Smooth muscle cell (in vitro differentiated cells): ENCODE results near the gene ADGRF4. TPM values are rescaled to one million over a fixed set of nuclear protein-coding genes. Genes with fewer than 3 reads are reported as not detected.

Experiments used
- DNase-seq: peaks from one replicate; lab custom pipeline; 2025; ENCODE audit not compliant: unreplicated experiment; lab: John Stamatoyannopoulos, UW
- H2AFZ ChIP-seq: fragments of 200-600 bp; sonication (generic); 2 replicates; pipeline ENCODE4 v1.6.0; 2016; ENCODE audit warnings: antibody characterized with exemption, low read depth, mild to moderate bottlenecking
- H3F3A ChIP-seq: fragments of 200-600 bp; sonication (generic); 2 replicates; pipeline ENCODE4 v1.6.0; 2017; ENCODE audit warnings: antibody characterized with exemption, low read depth
- H3K27ac ChIP-seq: fragments of 200-600 bp; sonication (generic); 2 replicates; pipeline ENCODE4 v1.5.1; 2016; ENCODE audit warnings: low read depth, mild to moderate bottlenecking
- H3K27me3 ChIP-seq: fragments of 200-600 bp; sonication (generic); 2 replicates; pipeline ENCODE4 v1.6.1; 2016; ENCODE audit warnings: low read depth, mild to moderate bottlenecking
- H3K36me3 ChIP-seq: fragments of 200-600 bp; sonication (generic); 2 replicates; pipeline ENCODE4 v1.5.1; 2016; ENCODE audit warnings: low read depth
- H3K4me1 ChIP-seq: fragments of 200-600 bp; sonication (generic); 2 replicates; pipeline ENCODE4 v1.5.1; 2016; ENCODE audit warnings: low read depth
- H3K4me2 ChIP-seq: fragments of 200-600 bp; sonication (generic); 2 replicates; pipeline ENCODE4 v1.6.0; 2016; ENCODE audit warnings: mild to moderate bottlenecking
- H3K4me3 ChIP-seq: fragments of 200-600 bp; sonication (generic); 2 replicates; pipeline ENCODE4 v1.5.1; 2016; ENCODE audit warnings: mild to moderate bottlenecking
- H3K79me2 ChIP-seq: fragments of 200-600 bp; sonication (generic); 2 replicates; pipeline ENCODE4 v1.6.0; 2016; ENCODE audit warnings: low read depth, mild to moderate bottlenecking
- H3K9ac ChIP-seq: fragments of 200-600 bp; sonication (generic); 2 replicates; pipeline ENCODE4 v1.6.0; 2016; ENCODE audit warnings: low read depth
- H3K9me3 ChIP-seq: fragments of 200-600 bp; sonication (generic); replicated peaks from 2 replicates; pipeline ENCODE4 v1.5.1; 2016; ENCODE audit warnings: low read depth
- H4K20me1 ChIP-seq: fragments of 200-600 bp; sonication (generic); 2 replicates; pipeline ENCODE4 v1.6.0; 2016; ENCODE audit warnings: low read depth
- CTCF ChIP-seq: fragments of 200-600 bp; sonication (generic); IDR thresholded peaks from 2 replicates; pipeline ENCODE4 v1.5.1; 2017; ENCODE audit warnings: borderline replicate concordance, mild to moderate bottlenecking, antibody characterized with exemption; ENCODE audit not compliant: insufficient read depth, poor library complexity, severe bottlenecking
- WGBS: methylation state at CpG from one replicate; pipeline ENCODE4 v1.1.7; 2016; ENCODE audit warnings: low lambda C conversion rate; 5-methylcytosine and 5-hydroxymethylcytosine counted together
- polyA plus RNA-seq: library from polyadenylated mRNA; unstranded; fragments of >200 nt; fragmentation: Nextera tagmentation; extraction: Ambion mirVana; gene quantifications from 2 replicates; pipeline ENCODE4 v1.2.1, GENCODE V29; 2016
- total RNA-seq: library from RNA; depleted of rRNA; stranded (reverse); fragments of >200 nt; gene quantifications from 2 replicates; pipeline ENCODE4 v1.2.3, GENCODE V29; 2014

Gene ADGRF4
- total and polyA plus RNA-seq, 2 experiments from 2014 or later: 1.5 to 10.6 TPM

GRCh38 chr6:47752801-47753200 is 54.4 kb downstream of the ADGRF4 start:
- H3F3A ChIP-seq: no peaks in the 10 kb centered on the region
- TF ChIP-seq CTCF: no peak
- no peak for DNase-seq
- H3K4me3 ChIP-seq: no peak overlapping the region
- no peaks in the 10 kb centered on the region for H3K79me2 ChIP-seq
- no peaks in the 10 kb centered on the region for H4K20me1 ChIP-seq
- no peak overlapping the region for H2AFZ ChIP-seq
- no peaks in the 10 kb centered on the region for H3K4me1 ChIP-seq
- WGBS: 75% methylated on average over 1 of the region's 1 CpG
- H3K9me3 ChIP-seq: no peaks in the 10 kb centered on the region
- H3K27me3 ChIP-seq: no peaks in the 10 kb centered on the region
- H3K27ac ChIP-seq: no peak overlapping the region
- no peak overlapping the region for H3K9ac ChIP-seq
- H3K36me3 ChIP-seq: no peaks in the 10 kb centered on the region
- H3K4me2 ChIP-seq: no peak overlapping the region

GRCh38 chr6:47759364-47759763 is 61.0 kb downstream of the ADGRF4 start:
- Histone ChIP-seq H3K27ac (no peak overlapping the region), H3K4me2 (no peak overlapping the region), H3F3A (no peaks in the 10 kb centered on the region), H3K4me1 (no peaks in the 10 kb centered on the region), H4K20me1 (no peaks in the 10 kb centered on the region), H2AFZ (no peak overlapping the region), H3K79me2 (no peaks in the 10 kb centered on the region), H3K9ac (no peak overlapping the region), H3K4me3 (no peak overlapping the region), H3K36me3 (no peaks in the 10 kb centered on the region), H3K27me3 (no peaks in the 10 kb centered on the region), H3K9me3 (no peaks in the 10 kb centered on the region)
- no peak for TF ChIP-seq CTCF
- 46% methylated on average over 1 of the region's 1 CpG for WGBS
- no peak for DNase-seq

GRCh38 chr6:47762502-47762901 is 64.1 kb downstream of the ADGRF4 start:
- Histone ChIP-seq H3K4me3 (no peak overlapping the region), H3K4me1 (no peaks in the 10 kb centered on the region), H3K36me3 (no peaks in the 10 kb centered on the region), H3K9ac (no peak overlapping the region), H3K27me3 (no peaks in the 10 kb centered on the region), H4K20me1 (no peaks in the 10 kb centered on the region), H3K79me2 (no peaks in the 10 kb centered on the region), H3K27ac (no peak overlapping the region), H3K4me2 (no peak overlapping the region), H3F3A (no peaks in the 10 kb centered on the region), H2AFZ (no peak overlapping the region), H3K9me3 (no peaks in the 10 kb centered on the region)
- no peak for DNase-seq
- WGBS: 98% methylated on average over 3 of the region's 3 CpGs
- no peak for TF ChIP-seq CTCF

GRCh38 chr6:47766445-47766844 is 68.1 kb downstream of the ADGRF4 start:
- no peaks in the 10 kb centered on the region for H3K9me3 ChIP-seq
- no peak overlapping the region for H3K27ac ChIP-seq
- TF ChIP-seq CTCF: no peak
- no peak overlapping the region for H2AFZ ChIP-seq
- H3K79me2 ChIP-seq: no peaks in the 10 kb centered on the region
- no peaks in the 10 kb centered on the region for H3K4me1 ChIP-seq
- no peaks in the 10 kb centered on the region for H3K36me3 ChIP-seq
- WGBS: 91% methylated on average over 3 of the region's 3 CpGs
- H3K9ac ChIP-seq: no peak overlapping the region
- H3K27me3 ChIP-seq: no peaks in the 10 kb centered on the region
- no peak overlapping the region for H3K4me3 ChIP-seq
- H4K20me1 ChIP-seq: no peaks in the 10 kb centered on the region
- H3F3A ChIP-seq: no peaks in the 10 kb centered on the region
- no peak overlapping the region for H3K4me2 ChIP-seq
- no peak for DNase-seq
